Measurements from ENCODE around the gene TMEM181. TPM values are rescaled to one million over a fixed set of nuclear protein-coding genes. Genes with fewer than 3 reads are reported as not detected.

Gene TMEM181
- total RNA-seq, 1 donor from 2014 or later: 42.2 TPM

GRCh38 chr6:158567152-158567551, 7.3 kb downstream of the TMEM181 start:
- Mint-ChIP-seq H3K9me3 (ENCODE audit: low read depth) (no peaks in the 10 kb centered on the region), H3K4me3 (ENCODE audit: unreplicated experiment) (no peak overlapping the region), H3K4me1 (ENCODE audit: low read depth) (peaks cover 34% of the 10 kb centered on the region), H3K36me3 (ENCODE audit: low read depth) (peaks cover 4% of the 10 kb centered on the region), H3K27me3 (ENCODE audit: low read depth) (no peaks in the 10 kb centered on the region), H3K27ac (ENCODE audit: unreplicated experiment) (no peak overlapping the region)
- TF ChIP-seq, protein P1, sequence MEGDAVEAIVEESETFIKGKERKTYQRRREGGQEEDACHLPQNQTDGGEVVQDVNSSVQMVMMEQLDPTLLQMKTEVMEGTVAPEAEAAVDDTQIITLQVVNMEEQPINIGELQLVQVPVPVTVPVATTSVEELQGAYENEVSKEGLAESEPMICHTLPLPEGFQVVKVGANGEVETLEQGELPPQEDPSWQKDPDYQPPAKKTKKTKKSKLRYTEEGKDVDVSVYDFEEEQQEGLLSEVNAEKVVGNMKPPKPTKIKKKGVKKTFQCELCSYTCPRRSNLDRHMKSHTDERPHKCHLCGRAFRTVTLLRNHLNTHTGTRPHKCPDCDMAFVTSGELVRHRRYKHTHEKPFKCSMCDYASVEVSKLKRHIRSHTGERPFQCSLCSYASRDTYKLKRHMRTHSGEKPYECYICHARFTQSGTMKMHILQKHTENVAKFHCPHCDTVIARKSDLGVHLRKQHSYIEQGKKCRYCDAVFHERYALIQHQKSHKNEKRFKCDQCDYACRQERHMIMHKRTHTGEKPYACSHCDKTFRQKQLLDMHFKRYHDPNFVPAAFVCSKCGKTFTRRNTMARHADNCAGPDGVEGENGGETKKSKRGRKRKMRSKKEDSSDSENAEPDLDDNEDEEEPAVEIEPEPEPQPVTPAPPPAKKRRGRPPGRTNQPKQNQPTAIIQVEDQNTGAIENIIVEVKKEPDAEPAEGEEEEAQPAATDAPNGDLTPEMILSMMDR (IDR thresholded peaks at IDR 0.05): no peak
- peak; percentile 48 for DNase-seq (ENCODE audit: low spot score)

- TF ChIP-seq, protein P1 (IDR thresholded peaks at IDR 0.05): no peak
- Mint-ChIP-seq H3K36me3 (ENCODE audit: low read depth) (peaks cover 4% of the 10 kb centered on the region), H3K4me3 (ENCODE audit: unreplicated experiment) (no peak overlapping the region), H3K9me3 (ENCODE audit: low read depth) (no peaks in the 10 kb centered on the region), H3K27ac (ENCODE audit: unreplicated experiment) (peak overlapping the region; percentile 42), H3K27me3 (ENCODE audit: low read depth) (no peaks in the 10 kb centered on the region), H3K4me1 (ENCODE audit: low read depth) (peaks cover 27% of the 10 kb centered on the region)
- peak; percentile 43 for DNase-seq (ENCODE audit: low spot score)
Measured at GRCh38 chr6:158567871-158568401, 8.0 kb downstream of the TMEM181 start.

- Mint-ChIP-seq H3K27ac (ENCODE audit: unreplicated experiment) (peak overlapping the region; percentile 42), H3K9me3 (ENCODE audit: low read depth) (no peaks in the 10 kb centered on the region), H3K4me3 (ENCODE audit: unreplicated experiment) (no peak overlapping the region), H3K27me3 (ENCODE audit: low read depth) (no peaks in the 10 kb centered on the region), H3K36me3 (ENCODE audit: low read depth) (peaks cover 4% of the 10 kb centered on the region), H3K4me1 (ENCODE audit: low read depth) (peaks cover 26% of the 10 kb centered on the region)
- TF ChIP-seq, protein P1 (IDR thresholded peaks at IDR 0.05): no peak
- DNase-seq (ENCODE audit: low spot score): peak; percentile 12
Measured at GRCh38 chr6:158568549-158568948, 8.7 kb downstream of the TMEM181 start.

DNA sequence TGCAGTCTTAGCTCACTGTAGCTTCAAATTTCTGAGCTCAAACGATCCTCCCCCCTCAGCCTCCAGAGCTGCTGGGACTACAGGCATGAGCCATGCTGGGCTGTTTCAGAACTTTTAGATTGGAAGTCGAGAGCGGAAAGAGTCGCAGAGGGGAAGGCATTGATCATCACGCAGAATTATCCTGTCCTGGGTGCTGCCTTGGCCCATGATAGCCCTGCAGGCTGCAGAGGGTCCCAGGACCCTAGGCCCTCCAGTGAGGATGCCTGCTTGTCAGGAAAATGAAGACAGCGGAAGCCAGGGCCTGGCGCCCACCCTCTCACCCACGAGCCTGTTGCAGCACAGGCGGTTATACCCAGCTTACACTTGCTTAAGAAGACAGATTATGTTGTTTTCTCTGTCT, 9.1 kb downstream of the TMEM181 start:
- Mint-ChIP-seq H3K4me3 (ENCODE audit: unreplicated experiment) (no peak overlapping the region), H3K36me3 (ENCODE audit: low read depth) (peaks cover 5% of the 10 kb centered on the region), H3K4me1 (ENCODE audit: low read depth) (peaks cover 22% of the 10 kb centered on the region), H3K27me3 (ENCODE audit: low read depth) (no peaks in the 10 kb centered on the region), H3K9me3 (ENCODE audit: low read depth) (no peaks in the 10 kb centered on the region), H3K27ac (ENCODE audit: unreplicated experiment) (peak overlapping the region; percentile 22)
- DNase-seq (ENCODE audit: low spot score): peak; percentile 6
- TF ChIP-seq, protein P1 (IDR thresholded peaks at IDR 0.05): no peak

- H3K27ac Mint-ChIP-seq (ENCODE audit: unreplicated experiment): no peak overlapping the region
- H3K4me1 Mint-ChIP-seq (ENCODE audit: low read depth): peaks cover 27% of the 10 kb centered on the region
Measured at GRCh38 chr6:158570681-158570962, 10.7 kb downstream of the TMEM181 start.

More at GRCh38 chr6:158570681-158570962, 10.7 kb downstream of the TMEM181 start:
- Mint-ChIP-seq H3K4me3 (ENCODE audit: unreplicated experiment) (no peak overlapping the region), H3K9me3 (ENCODE audit: low read depth) (no peaks in the 10 kb centered on the region), H3K27me3 (ENCODE audit: low read depth) (no peaks in the 10 kb centered on the region), H3K36me3 (ENCODE audit: low read depth) (peaks cover 5% of the 10 kb centered on the region)
- TF ChIP-seq, protein P1 (IDR thresholded peaks at IDR 0.05): no peak
- no peak for DNase-seq (ENCODE audit: low spot score)

All from chondrocyte (in vitro differentiated cells).